Fibroblast of lung (primary cell): ENCODE data around the gene BBS2.

ENCODE experiments used
- EZH2 ChIP-seq: IDR thresholded peaks from 2 replicates; pipeline ENCODE4 v1.5.1; 2012; ENCODE audit warnings: low read length, control low read depth, mild to moderate bottlenecking; ENCODE audit errors: missing control alignments
- TF ChIP-seq, protein P1 (sequence below), 2 donors: IDR thresholded peaks in 1 of 2; conservative IDR thresholded peaks in 1 of 2; 1 replicate in 1 of 2; 2 replicates in 1 of 2; pipeline ENCODE4 v1.5.1; 2011 to 2012; ENCODE audit warnings: low read length in 2 of 2, control low read depth in 1 of 2, inconsistent platforms in 1 of 2, low read depth in 1 of 2, mild to moderate bottlenecking in 1 of 2

DNA sequence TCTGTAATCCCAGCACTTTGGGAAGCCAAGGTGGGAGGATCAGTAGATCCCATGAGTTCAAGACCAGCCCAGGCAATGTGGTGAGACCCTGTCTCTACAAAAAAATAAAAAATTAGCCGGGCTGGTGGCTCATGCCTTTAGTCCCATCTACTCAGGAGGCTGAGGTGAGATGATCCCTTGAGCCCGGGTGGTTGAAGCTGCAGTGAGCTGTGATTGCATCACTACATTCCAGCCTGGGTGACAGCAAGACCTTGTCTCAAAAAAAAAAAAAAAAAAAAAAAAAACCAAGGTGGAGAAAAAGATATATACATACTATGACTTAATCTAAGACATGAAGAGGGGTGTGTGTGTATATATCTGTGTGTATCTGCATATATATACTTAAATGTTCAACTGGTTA, 26.7 kb downstream of the BBS2 start:
- no peak for TF ChIP-seq EZH2
- TF ChIP-seq, protein P1, sequence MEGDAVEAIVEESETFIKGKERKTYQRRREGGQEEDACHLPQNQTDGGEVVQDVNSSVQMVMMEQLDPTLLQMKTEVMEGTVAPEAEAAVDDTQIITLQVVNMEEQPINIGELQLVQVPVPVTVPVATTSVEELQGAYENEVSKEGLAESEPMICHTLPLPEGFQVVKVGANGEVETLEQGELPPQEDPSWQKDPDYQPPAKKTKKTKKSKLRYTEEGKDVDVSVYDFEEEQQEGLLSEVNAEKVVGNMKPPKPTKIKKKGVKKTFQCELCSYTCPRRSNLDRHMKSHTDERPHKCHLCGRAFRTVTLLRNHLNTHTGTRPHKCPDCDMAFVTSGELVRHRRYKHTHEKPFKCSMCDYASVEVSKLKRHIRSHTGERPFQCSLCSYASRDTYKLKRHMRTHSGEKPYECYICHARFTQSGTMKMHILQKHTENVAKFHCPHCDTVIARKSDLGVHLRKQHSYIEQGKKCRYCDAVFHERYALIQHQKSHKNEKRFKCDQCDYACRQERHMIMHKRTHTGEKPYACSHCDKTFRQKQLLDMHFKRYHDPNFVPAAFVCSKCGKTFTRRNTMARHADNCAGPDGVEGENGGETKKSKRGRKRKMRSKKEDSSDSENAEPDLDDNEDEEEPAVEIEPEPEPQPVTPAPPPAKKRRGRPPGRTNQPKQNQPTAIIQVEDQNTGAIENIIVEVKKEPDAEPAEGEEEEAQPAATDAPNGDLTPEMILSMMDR (conservative IDR thresholded peaks at IDR 0.05 in 1 of 2, IDR thresholded peaks at IDR 0.05 in 1 of 2; ENCODE audit: low read depth in 1 of 2, low read length in 2 of 2): no peak
